HG03103 (cell line): ENCODE results near the gene AP1B1.

Experiments
- ATAC-seq: cut with Tn5 transposase; IDR thresholded peaks from one replicate; pipeline ENCODE4 v1.9.1; 2021; ENCODE audit warnings: low read depth; ENCODE audit not compliant: unreplicated experiment

Gene AP1B1

GRCh38 chr22:29315286-29316140 lies 72.9 kb downstream of the AP1B1 start, which contains the start of gene RASL10A:
TSS of gene RASL10A (minus strand) at chr22:29315697. CDS start at chr22:29315246, 451 bp downstream.
- ATAC-seq: no peak

GRCh38 chr22:29314537-29315285 lies 73.7 kb downstream of the AP1B1 start:
- ATAC-seq: no peak

GRCh38 chr22:29313576-29314466 lies 74.5 kb downstream of the AP1B1 start:
- no peak for ATAC-seq

GRCh38 chr22:29313126-29313575 lies 75.2 kb downstream of the AP1B1 start:
- ATAC-seq: no peak

GRCh38 chr22:29312218-29313125 lies 75.9 kb downstream of the AP1B1 start:
- no peak for ATAC-seq

- no peak for ATAC-seq
Measured at GRCh38 chr22:29311464-29312217, 76.7 kb downstream of the AP1B1 start.

- no peak for ATAC-seq
Measured at GRCh38 chr22:29310863-29311339, 77.5 kb downstream of the AP1B1 start.

- ATAC-seq: no peak
Measured at GRCh38 chr22:29310065-29310862, 78.1 kb downstream of the AP1B1 start.

- no peak for ATAC-seq
Measured at GRCh38 chr22:29309332-29310064, 78.9 kb downstream of the AP1B1 start.

- no peak for ATAC-seq
Measured at GRCh38 chr22:29308791-29309262, 79.5 kb downstream of the AP1B1 start.

GRCh38 chr22:29308148-29308790 lies 80.1 kb downstream of the AP1B1 start:
- ATAC-seq: no peak

- ATAC-seq: no peak
Measured at GRCh38 chr22:29307596-29308147, 80.7 kb downstream of the AP1B1 start.

- no peak for ATAC-seq
Measured at GRCh38 chr22:29306835-29307595, 81.4 kb downstream of the AP1B1 start.

GRCh38 chr22:29306175-29306834 lies 82.1 kb downstream of the AP1B1 start, which contains the start of gene GAS2L1:
TSS of gene GAS2L1 (plus strand) at chr22:29306650. CDS start at chr22:29308106, 1,456 bp downstream.
- ATAC-seq: no peak

GRCh38 chr22:29305836-29306174 lies 82.6 kb downstream of the AP1B1 start:
- no peak for ATAC-seq
